ENCODE data around the gene SPI1. TPM values are rescaled to one million over a fixed set of nuclear protein-coding genes. Genes with fewer than 3 reads are reported as not detected.

The SPI1 gene
- total RNA-seq: not detected in 2 replicates

GRCh38 chr11:47378010-47378835, at the start of gene SPI1:
Gene SPI1, minus strand, starts transcription at chr11:47378547. Its CDS starts 194 bp downstream, at chr11:47378353.

GRCh38 chr11:47426062-47426956, 48.0 kb upstream of the SPI1 start, which contains the start of gene PSMC3:
Gene PSMC3, minus strand, starts transcription at chr11:47426439. Its CDS starts 160 bp downstream, at chr11:47426279.

GRCh38 chr11:47407746-47408590, 29.6 kb upstream of the SPI1 start, which contains the start of gene SLC39A13:
Gene SLC39A13, plus strand, starts transcription at chr11:47408590. Its CDS starts 1,505 bp downstream, at chr11:47410095.

GRCh38 chr11:47352556-47352955, 25.8 kb downstream of the SPI1 start, which contains the start of gene MYBPC3:
Gene MYBPC3, minus strand, starts transcription at chr11:47352702. Its CDS starts 55 bp downstream, at chr11:47352647.

Other genes starting within 250 kb of the SPI1 start
- 62.8 and 81.1 TPM in 2 replicates for gene ARFGAP2, start 201.7 kb downstream of the SPI1 start, total RNA-seq
- gene PACSIN3, start 192.1 kb downstream of the SPI1 start, total RNA-seq: 16.2 and 17.6 TPM in 2 replicates
- 15.9 and 26.0 TPM in 2 replicates for gene DDB2, start 163.6 kb downstream of the SPI1 start, total RNA-seq
- 27.0 and 45.0 TPM in 2 replicates for gene ACP2, start 129.7 kb downstream of the SPI1 start, total RNA-seq
- 28.9 and 34.1 TPM in 2 replicates for gene NR1H3, start 120.6 kb downstream of the SPI1 start, total RNA-seq
- gene MADD, start 108.4 kb downstream of the SPI1 start, total RNA-seq: 12.5 and 16.1 TPM in 2 replicates
- not detected in 2 replicates for gene MYBPC3, start 25.8 kb downstream of the SPI1 start, total RNA-seq
- 104 and 110 TPM in 2 replicates for gene SLC39A13, start 30.0 kb upstream of the SPI1 start, total RNA-seq
- gene PSMC3, start 47.9 kb upstream of the SPI1 start, total RNA-seq: 89.3 and 101 TPM in 2 replicates
- gene RAPSN, start 70.6 kb upstream of the SPI1 start, total RNA-seq: not detected in 2 replicates
- gene CELF1, start 174.6 kb upstream of the SPI1 start, total RNA-seq: 37.8 and 47.6 TPM in 2 replicates
- 108 and 112 TPM in 2 replicates for gene PTPMT1, start 187.1 kb upstream of the SPI1 start, total RNA-seq
- gene KBTBD4, start 200.4 kb upstream of the SPI1 start, total RNA-seq: 12.9 and 21.9 TPM in 2 replicates
- gene NDUFS3, start 200.5 kb upstream of the SPI1 start, total RNA-seq: 66.5 and 67.1 TPM in 2 replicates
- gene FAM180B, start 208.1 kb upstream of the SPI1 start, total RNA-seq: not detected in 2 replicates
- gene C1QTNF4, start 215.9 kb upstream of the SPI1 start, total RNA-seq: 0.20 and 1.6 TPM in 2 replicates

Data from cardiac ventricle fibroblast (primary cell).